ENCODE results near the gene IRX4.

Gene IRX4

GRCh38 chr5:1913578-1913977 is 30.9 kb upstream of the IRX4 start:
- no peak for DNase-seq (ENCODE audit: low read depth in 2 of 2)

DNA sequence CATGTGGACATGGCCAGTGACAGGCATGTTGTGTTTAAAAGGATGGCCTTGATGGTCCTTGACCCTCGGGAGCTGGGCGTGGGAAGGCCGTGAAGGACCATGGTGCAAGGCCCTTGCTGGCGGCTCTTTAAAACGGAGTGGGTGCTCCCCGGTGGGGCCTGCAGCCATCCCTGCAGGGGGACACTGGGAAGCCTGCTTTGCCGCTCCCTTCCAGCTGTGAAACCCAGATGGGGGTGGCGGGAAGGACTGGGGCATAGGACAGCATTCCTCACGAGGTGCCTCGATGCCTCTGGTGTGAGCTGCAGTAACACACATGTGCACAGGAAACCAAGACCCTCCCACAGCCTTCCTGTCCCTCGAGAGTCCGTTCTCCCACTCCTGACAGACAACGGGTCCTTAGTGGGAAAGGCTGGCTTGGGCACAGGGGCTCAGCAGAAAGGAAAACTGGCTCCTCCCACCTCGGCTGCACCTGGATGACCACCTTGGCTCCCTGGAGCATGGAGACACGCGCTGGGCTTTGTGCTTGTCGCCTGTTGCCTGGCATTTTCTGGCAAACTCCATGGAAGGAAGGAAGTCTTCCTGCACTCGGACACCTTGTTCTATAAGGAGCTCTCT is 30.3 kb upstream of the IRX4 start:
- DNase-seq (ENCODE audit: low read depth in 2 of 2), result no peak

- DNase-seq (ENCODE audit: low read depth in 2 of 2), result no peak
Measured at GRCh38 chr5:1911773-1912235, 29.1 kb upstream of the IRX4 start.

DNA sequence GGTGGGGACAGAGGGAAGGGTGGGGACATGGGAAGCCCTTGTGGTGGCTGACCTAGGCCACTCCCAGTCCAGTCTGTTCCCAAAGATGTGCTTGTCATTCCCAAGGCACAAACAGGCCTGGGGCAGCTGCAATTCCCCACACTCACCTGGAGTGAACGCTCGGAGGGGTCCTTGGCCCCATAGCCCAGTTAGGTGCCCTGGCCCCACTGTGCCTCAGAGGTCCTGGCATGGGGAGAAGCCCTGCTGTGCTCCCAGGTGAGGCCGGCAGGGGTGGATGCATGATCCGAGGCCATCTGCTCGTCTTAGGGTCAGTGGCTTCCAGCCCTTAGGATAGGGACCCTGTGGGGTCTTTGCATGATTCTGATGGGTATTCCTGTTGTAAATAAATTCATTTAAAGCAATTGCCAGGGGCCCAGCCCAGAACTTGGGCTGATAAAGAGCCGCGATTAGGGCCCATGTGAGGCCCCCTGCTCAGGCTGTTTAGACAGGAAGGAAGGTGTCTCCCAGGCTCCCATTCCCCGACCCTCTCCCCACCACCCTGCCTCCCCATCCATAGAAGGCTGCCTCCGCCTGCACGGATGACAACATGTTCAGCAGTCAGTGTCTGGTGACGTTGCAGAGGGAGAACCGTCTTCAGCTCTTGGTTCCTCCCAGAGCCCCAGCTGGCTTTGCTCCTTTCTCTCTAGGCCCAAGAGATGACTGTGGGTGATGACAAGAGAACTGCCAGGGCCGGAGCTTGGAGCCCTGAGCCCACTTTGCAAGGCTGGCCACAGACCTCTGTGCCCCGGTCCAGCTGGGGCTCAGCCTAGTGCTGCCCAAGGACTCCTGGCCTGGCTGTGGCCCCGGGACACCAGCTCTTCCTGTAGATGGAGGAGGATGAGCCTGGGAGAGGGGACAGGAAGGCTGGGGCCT is 28.4 kb upstream of the IRX4 start:
- no peak for DNase-seq (ENCODE audit: low read depth in 2 of 2)

DNA sequence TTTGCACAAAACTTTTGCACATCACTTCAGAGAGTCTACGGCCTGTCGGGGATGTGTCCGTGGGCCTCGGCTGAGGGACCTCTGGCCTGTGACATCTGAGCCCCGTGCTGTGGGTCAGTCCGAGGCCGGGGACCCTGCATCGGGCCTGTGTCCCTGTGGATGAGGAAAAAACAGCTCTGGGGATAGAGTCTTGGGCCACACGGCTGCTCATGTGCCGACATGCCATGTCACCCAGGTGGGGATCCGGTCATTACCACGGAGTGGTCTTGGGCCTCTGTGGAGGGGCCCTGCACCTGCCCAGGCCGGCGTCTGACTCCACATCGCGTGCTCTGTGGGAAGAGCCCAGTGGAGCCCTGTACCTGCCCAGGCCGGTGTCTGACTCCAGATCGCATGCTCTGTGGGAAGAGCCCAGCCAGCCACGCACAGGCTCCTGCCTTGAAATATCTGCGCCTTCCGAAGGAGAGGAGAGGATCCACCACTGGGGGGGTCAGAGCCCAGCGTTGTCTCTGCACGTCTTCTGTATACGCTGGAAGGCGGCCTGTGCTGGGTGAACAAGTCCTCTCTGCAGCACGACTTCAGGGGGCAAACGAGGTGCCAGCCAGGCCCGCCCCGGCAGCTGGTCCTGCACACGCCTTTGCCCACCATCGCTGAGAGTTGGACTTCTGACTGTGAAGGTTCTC is 27.5 kb upstream of the IRX4 start:
- DNase-seq (ENCODE audit: low read depth in 2 of 2), result no peak

DNA sequence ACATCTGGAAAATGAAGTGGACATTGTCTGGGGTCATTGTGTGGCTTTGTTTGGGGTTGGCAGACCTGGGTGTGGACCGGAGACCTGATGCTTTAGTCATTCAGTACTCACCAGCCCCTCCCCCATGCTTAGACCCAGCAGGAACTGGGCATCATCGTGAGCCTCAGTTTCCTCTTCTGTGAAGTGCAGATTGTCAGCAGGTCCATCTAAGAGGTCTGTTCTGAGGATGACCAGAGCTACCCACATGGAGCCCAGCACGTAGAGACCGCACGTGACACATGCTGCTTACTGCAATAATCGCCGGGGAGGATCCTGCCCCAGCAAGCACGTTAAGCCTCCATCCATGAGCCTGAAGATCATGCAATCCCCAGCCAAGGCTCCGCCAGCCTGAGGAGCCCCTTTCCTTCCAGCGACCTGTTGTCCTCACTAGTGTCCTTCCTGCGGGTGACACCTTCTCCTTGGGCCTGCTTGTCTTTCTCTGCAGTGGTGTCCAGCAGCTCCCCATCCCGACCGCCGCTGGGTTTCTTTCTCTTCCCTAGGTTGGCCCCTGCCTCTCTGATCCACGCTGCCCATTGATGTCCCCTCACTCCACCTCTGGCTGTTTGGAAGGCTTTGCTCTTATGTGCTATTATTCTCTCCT is 26.7 kb upstream of the IRX4 start:
- DNase-seq (ENCODE audit: low read depth in 2 of 2), result no peak

DNA sequence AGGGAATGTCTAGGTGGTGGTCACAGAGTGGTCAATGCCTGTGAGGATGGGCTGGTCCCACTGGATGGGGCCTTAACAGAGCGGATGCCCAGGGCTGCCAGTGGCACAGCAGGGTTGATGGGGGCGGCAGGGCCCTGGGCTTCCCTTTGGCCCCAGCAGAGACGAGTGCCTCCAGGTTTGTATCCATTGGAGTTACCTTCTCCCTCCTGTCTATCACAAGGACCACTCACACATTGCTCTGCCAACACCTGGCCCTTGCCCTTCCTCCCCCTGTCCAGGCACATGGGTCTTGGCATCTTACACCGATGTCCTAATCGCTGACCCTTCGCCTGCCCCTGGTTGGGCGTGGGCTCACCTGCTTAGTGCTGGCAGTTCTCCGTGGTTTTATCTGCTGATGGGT is 26.2 kb upstream of the IRX4 start:
- no peak for DNase-seq (ENCODE audit: low read depth in 2 of 2)

GRCh38 chr5:1907616-1908015 is 24.9 kb upstream of the IRX4 start:
- DNase-seq (ENCODE audit: low read depth in 2 of 2), result no peak

DNA sequence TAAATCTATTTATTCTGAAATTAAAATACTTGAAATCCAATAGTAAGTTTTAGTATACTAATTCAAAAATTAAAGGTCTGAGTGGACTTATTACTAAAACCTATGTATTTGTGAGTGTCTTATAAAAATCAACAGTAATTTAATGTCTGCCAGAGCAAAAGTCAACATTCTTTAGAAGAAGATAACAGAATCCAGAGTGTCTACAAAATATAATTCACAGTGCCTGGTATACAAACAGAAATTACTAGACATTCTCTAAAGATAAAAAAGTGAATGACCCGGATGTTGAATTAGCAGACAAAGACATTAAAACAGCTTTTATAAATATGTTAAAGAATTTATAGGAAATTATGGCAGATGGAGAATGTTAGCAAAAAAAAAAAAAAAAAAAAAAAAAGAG is 22.4 kb upstream of the IRX4 start:
- no peak for DNase-seq (ENCODE audit: low read depth in 2 of 2)

DNA sequence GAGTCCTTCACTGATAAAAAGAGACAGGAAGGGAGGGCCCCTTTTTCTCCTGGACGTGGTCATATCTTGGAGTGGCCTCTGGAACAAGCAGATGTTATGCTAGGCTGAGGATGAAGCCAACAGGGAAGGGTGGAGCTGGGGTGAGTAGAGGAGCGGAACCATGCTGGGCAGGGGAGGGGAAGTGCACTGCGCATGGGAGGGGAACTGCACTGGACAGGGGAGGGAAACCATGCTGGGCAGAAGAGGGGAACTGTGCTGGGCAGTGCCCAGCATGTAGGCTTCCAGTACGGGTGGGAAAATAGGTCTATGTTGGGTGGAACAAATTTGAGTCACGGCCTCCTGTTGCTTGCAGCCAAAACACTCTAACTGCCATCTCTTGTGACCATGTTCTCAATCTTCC is 19.3 kb upstream of the IRX4 start:
- DNase-seq (ENCODE audit: low read depth in 2 of 2), result no peak

DNA sequence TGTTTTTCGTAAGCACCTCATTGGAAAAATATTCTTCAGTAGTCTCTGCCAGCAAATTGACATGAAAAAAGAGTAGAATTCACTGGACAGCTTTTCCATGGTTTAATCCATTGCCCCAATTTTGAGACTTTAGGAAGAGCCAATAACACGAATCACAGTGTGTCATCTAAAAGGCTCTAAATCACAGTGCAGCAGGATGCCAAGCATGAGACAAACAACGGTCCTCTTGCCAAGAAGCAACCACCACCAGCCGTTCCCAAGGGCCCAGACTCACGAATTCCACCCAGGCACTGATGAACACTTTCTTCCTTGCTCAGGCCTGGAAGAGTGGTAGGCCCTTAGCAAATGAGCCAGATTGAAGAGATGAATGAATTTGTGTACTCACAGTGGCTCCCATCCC is 18.3 kb upstream of the IRX4 start:
- no peak for DNase-seq (ENCODE audit: low read depth in 2 of 2)

DNA sequence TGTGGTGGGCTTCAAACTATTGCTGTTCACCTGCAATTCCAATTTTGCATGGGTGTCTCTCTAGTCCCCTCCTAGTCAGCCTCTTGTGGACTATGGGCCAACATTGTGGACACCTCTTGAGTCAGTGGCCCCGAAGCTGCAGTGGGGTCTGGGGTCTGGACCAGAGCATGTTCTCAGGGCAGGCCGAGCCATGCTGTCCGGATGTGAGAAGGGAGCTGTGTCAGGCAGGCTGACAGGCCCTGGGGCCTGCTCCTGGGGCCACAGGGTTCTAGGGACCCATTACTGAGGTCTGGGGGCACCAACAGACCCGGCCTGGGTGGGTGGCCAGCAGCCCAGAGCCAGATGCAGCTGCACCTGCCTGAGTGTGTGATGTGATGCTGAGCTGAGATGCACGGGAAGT is 16.5 kb upstream of the IRX4 start:
- DNase-seq (ENCODE audit: low read depth in 2 of 2), result no peak

DNA sequence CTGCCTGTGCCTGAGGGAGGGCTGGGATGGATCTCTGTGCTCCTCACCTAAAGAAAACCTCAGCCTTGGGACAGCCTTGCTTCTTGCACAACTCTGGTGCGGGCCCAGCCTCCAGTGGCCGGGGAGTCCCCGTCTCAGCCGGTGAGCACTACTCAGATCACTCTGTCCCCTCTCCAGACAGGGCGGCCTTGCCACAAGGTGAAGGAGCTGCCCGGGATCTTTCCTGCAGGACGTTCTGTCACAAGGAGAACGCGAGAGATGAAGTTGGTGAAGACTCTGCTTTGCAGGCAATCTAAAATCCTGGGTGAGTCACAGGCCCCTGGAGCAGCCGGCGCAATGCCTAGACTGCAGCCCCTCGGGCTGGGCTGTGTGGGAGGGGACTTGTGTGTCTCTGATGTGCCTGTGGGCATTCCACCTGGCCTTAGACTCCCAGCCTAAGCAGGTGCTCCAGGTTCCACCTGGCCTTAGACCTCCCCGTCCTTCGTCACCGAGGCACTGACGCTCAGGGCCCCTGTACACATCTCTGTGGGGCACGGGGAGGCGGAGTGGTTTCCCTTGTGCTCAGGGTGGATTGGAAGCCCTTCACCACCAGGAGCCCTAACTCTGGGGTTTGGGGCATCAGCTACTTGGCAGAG is 15.2 kb upstream of the IRX4 start:
- DNase-seq (ENCODE audit: low read depth in 2 of 2), result no peak

- no peak for DNase-seq (ENCODE audit: low read depth in 2 of 2)
Measured at GRCh38 chr5:1897386-1897785, 14.7 kb upstream of the IRX4 start.

DNA sequence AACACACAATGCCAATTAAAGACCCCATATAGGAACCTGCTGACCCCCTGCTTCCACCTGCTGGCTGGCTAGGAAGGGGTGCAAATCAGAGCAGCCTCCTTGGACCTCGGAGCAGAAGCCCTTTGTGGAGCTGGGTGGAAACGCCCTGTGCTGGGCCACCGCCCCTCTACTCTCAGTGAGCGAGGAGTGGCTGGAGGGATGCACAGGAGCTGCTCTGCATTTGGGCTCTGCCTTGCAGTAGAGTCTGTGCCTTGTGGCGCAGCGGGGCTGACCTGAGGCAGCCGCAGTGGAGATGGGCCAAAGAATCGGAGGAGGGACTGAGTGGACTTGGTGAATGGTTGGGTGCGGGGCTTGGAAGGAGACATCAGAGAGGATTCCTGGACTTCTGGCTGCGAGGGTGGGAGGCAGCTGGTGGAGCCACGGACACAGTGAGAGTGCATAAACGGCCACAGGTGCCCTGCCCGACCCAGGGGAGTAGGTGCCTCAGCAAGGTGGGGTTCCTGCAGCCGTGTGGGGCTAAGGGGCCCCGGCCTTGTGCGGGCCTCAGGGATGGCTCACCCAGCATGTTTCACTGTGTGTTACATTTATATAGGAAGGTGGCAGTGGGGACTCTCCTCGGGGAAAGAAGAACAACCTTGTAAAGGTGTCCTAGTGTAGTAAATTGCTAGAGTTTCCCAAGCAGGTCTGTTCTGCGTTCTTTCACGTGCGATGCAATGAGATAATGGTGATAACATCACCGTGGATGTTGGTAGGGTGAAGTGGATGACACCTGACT is 14.1 kb upstream of the IRX4 start:
- DNase-seq (ENCODE audit: low read depth in 2 of 2), result no peak

GRCh38 chr5:1895739-1896420 is 13.2 kb upstream of the IRX4 start:
- DNase-seq (ENCODE audit: low read depth in 2 of 2), result no peak

DNA sequence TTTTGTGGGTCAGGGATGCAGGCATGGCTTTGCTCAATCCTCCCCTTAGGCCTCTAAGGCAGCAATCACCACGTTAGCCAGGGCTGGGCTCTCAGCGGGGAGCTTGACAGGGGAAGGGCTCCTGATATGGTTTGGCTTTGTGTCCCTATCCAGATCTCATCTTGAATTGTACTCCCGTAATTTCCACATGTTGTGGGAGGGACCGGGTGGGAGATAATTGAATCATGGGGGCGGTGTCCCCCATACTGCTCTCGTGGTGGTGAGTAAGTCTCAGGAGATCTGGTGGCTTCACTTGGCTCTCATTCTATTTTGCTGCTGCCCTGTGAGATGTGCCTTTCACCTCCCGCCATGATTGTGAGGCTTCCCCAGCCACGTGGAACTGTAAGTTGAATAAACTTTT is 11.5 kb upstream of the IRX4 start:
- no peak for DNase-seq (ENCODE audit: low read depth in 2 of 2)

- DNase-seq (ENCODE audit: low read depth in 2 of 2), result no peak
Measured at GRCh38 chr5:1893754-1894153, 11.0 kb upstream of the IRX4 start.

DNA sequence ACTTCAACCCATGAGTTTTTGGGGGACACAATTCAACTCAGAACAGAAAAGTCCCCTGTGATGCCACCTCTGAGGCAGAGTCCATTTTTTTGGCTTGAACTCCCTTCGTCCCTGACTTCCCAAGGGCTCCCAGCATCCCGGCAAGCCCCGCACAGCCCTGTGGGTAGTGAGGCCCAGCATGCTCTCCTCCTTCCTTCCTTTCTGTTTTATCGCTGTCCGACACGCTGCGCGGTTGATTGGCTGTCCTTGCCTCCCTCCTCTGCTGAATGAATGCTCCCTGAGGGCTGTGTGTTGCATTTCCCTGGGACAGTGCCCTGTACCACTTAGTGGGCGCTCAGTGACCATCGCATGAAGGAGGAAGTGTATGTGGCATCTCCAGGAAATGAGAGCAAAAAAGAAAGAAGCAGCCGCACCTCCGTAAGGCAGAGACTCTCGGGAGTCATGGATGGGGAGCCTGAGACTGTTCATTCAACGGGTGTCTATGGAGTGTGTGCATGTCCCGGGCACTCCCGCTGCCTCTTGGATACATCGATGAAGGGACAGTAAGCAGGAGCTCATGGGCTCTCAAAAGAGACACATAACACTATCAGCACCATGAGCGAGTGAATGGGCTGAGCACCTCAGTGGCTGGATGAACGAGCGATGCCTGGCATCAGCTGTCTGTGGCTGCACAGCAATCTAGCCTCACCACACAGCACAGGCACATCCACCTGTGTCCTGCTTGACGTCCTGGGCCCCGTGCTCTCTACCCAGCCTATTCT is 10.1 kb upstream of the IRX4 start:
- DNase-seq (ENCODE audit: low read depth in 2 of 2), result no peak

DNA sequence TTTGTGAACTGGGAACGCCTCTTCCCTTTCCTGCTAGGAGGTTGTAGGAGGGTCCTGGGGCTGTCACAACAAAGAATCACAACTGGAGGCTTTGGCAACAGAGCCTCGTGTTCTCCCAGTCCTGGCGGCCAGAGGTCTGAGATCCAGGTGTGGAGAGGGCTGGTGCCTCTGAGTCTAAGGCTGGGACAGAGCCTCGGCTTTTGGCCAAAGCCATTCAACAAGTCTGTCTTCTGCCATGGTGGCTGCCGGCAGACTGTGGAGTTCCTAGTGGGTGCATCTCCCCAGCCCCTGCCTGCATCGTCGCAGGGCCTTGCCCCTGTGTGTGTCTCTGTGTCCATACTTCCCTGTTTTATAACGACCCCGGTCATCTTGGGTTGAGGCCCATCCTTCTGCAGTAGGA is 9.5 kb upstream of the IRX4 start:
- no peak for DNase-seq (ENCODE audit: low read depth in 2 of 2)

Data from activated CD4-positive, alpha-beta T cell treated with anti-CD3 and anti-CD28 coated beads for 24 hours (primary cell).